Mesenchymal stem cell (in vitro differentiated cells and primary cell): ENCODE results near the gene SKOR2.

Experiments used
- DNase-seq: peaks from one replicate; pipeline ENCODE4 v3.0.0-alpha.2; 2013
- H2AFZ ChIP-seq: one replicate; pipeline ENCODE4 v1.6.1; 2013; ENCODE audit warnings: low read depth, mild to moderate bottlenecking, control low read depth, inconsistent platforms, low read length, moderate library complexity
- H2AK5ac ChIP-seq: 2 replicates; pipeline ENCODE4 v1.6.1; 2013; ENCODE audit warnings: low read length, moderate library complexity, mild to moderate bottlenecking, inconsistent platforms; ENCODE audit not compliant: severe bottlenecking
- H2BK120ac ChIP-seq: one replicate; pipeline ENCODE4 v1.6.1; 2013; ENCODE audit warnings: low read depth, mild to moderate bottlenecking, inconsistent platforms, low read length, moderate library complexity
- H2BK12ac ChIP-seq, 2 experiments: one replicate each; pipeline ENCODE4 v1.6.1; 2013; ENCODE audit warnings: inconsistent platforms in 2 of 2, low read length in 2 of 2, mild to moderate bottlenecking in 2 of 2, moderate library complexity in 2 of 2, control low read depth in 1 of 2
- H2BK15ac ChIP-seq: one replicate; pipeline ENCODE4 v1.6.1; 2013; ENCODE audit warnings: mild to moderate bottlenecking, low read depth, inconsistent platforms; ENCODE audit not compliant: poor library complexity, severe bottlenecking
- H2BK5ac ChIP-seq: 2 replicates; pipeline ENCODE4 v1.6.1; 2013; ENCODE audit warnings: low read depth, mild to moderate bottlenecking, low read length, control low read depth, inconsistent platforms; ENCODE audit not compliant: poor library complexity, severe bottlenecking
- H3K14ac ChIP-seq, 2 experiments: one replicate each; pipeline ENCODE4 v1.6.1; 2013; ENCODE audit warnings: inconsistent platforms in 2 of 2, low read length in 2 of 2, control low read depth in 1 of 2, mild to moderate bottlenecking in 1 of 2, moderate library complexity in 1 of 2
- H3K18ac ChIP-seq, 2 experiments: one replicate each; pipeline ENCODE4 v1.6.1; 2013; ENCODE audit warnings: inconsistent platforms in 2 of 2, low read length in 2 of 2, control low read depth in 1 of 2, low read depth in 1 of 2, mild to moderate bottlenecking in 1 of 2
- H3K23ac ChIP-seq, 2 experiments: one replicate each; pipeline ENCODE4 v1.6.1; 2013; ENCODE audit warnings: inconsistent platforms in 2 of 2, low read length in 2 of 2, mild to moderate bottlenecking in 2 of 2, moderate library complexity in 2 of 2, control low read depth in 1 of 2
- H3K27ac ChIP-seq: 2 replicates; pipeline ENCODE4 v1.5.1; 2013; ENCODE audit warnings: mild to moderate bottlenecking, moderate library complexity, low read length, control low read depth, inconsistent platforms; ENCODE audit not compliant: poor library complexity, severe bottlenecking
- H3K27me3 ChIP-seq, 2 experiments: 2 replicates each; pipeline versions ENCODE4 v1.6.1 to v1.7.0; 2013; ENCODE audit warnings: low read length in 2 of 2, mild to moderate bottlenecking in 2 of 2, moderate library complexity in 2 of 2, control low read depth in 1 of 2, inconsistent platforms in 1 of 2; ENCODE audit not compliant: control insufficient read depth in 1 of 2, insufficient read depth in 1 of 2
- H3K36me3 ChIP-seq, 2 experiments: 2 replicates each; pipeline versions ENCODE4 v1.6.1 to v1.7.0; 2013; ENCODE audit warnings: low read length in 2 of 2, control low read depth in 1 of 2, inconsistent platforms in 1 of 2, low read depth in 1 of 2, mild to moderate bottlenecking in 1 of 2; ENCODE audit not compliant: insufficient read depth in 2 of 2, control insufficient read depth in 1 of 2
- H3K4ac ChIP-seq, 2 experiments: one replicate each; pipeline ENCODE4 v1.6.1; 2013; ENCODE audit warnings: inconsistent platforms in 2 of 2, low read length in 2 of 2, mild to moderate bottlenecking in 2 of 2, moderate library complexity in 2 of 2, control low read depth in 1 of 2, low read depth in 1 of 2
- H3K4me1 ChIP-seq: 2 replicates; pipeline ENCODE4 v1.6.1; 2013; ENCODE audit warnings: low read depth, low read length, control low read depth; ENCODE audit not compliant: control insufficient read depth, insufficient read depth
- H3K4me2 ChIP-seq: 2 replicates; pipeline ENCODE4 v1.6.1; 2013; ENCODE audit warnings: low read length, mild to moderate bottlenecking, inconsistent platforms; ENCODE audit not compliant: poor library complexity, severe bottlenecking
- H3K4me3 ChIP-seq, 2 experiments: 2 replicates each; pipeline versions ENCODE4 v1.5.1 to v1.7.0; 2013; ENCODE audit warnings: low read length in 2 of 2, mild to moderate bottlenecking in 2 of 2, control low read depth in 1 of 2, low read depth in 1 of 2; ENCODE audit not compliant: insufficient read depth in 1 of 2
- H3K79me1 ChIP-seq: replicated peaks from 2 replicates; pipeline ENCODE4 v1.6.1; 2013; ENCODE audit warnings: mild to moderate bottlenecking, control low read depth, low read length, inconsistent platforms; ENCODE audit not compliant: poor library complexity, severe bottlenecking
- H3K9ac ChIP-seq: 2 replicates; pipeline ENCODE4 v1.7.0; 2013; ENCODE audit warnings: mild to moderate bottlenecking, low read length, moderate library complexity
- H3K9me3 ChIP-seq: 2 replicates; pipeline ENCODE4 v1.7.0; 2013; ENCODE audit warnings: mild to moderate bottlenecking, low read length; ENCODE audit not compliant: control insufficient read depth
- H4K8ac ChIP-seq: one replicate; pipeline ENCODE4 v1.6.1; 2013; ENCODE audit warnings: inconsistent platforms, mild to moderate bottlenecking, low read length, moderate library complexity
- H4K91ac ChIP-seq: one replicate; pipeline ENCODE4 v1.6.1; 2013; ENCODE audit warnings: mild to moderate bottlenecking, low read length, inconsistent platforms
- WGBS: methylation state at CpG from one replicate; pipeline ENCODE4 v1.1.7; 2013; ENCODE audit warnings: mixed read lengths; 5-methylcytosine and 5-hydroxymethylcytosine counted together

Gene SKOR2

DNA sequence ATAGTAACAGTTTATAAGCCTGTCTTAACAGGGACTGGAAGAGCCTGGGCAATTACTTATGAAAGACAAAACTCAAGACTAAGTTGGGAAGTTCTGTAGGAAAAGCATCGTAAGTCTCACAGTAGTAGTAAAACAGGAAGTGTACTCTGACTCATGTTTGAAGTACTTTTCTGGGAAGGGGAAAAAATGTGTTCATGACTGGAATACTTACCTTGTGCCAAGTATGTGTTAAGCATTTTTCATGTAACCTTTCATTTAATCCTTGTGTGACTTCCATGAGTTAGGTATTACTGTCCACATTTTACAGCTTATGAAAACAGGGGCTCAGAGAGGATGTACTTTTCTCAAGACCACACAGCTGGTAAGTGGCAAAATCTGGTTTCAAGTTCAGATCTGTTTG is 13.7 kb upstream of the SKOR2 start:
- Histone ChIP-seq H3K4me1 (peaks cover 8% of the 10 kb centered on the region), H3K23ac (no peak overlapping the region), H2BK12ac (no peak overlapping the region), H2BK120ac (no peak overlapping the region), H3K4me2 (no peak overlapping the region), H3K4me3 (no peak overlapping the region), H2AFZ (no peak overlapping the region), H3K9ac (no peak overlapping the region), H3K27ac (no peak overlapping the region), H3K18ac (no peak overlapping the region), H2BK5ac (no peak overlapping the region), H3K4ac (no peak overlapping the region), H4K91ac (no peak overlapping the region), H4K8ac (no peak overlapping the region), H3K14ac (no peak overlapping the region), H2AK5ac (no peak overlapping the region), H3K9me3 (no peaks in the 10 kb centered on the region), H3K27me3 (peaks cover 59 to 61% of the 10 kb centered on the region in 2 experiments), H3K79me1 (no peaks in the 10 kb centered on the region), H2BK15ac (no peak overlapping the region), H3K36me3 (no peaks in the 10 kb centered on the region)
- DNase-seq, result peak; percentile 19
- WGBS, result 3% methylated on average over 1 of the region's 1 CpG

DNA sequence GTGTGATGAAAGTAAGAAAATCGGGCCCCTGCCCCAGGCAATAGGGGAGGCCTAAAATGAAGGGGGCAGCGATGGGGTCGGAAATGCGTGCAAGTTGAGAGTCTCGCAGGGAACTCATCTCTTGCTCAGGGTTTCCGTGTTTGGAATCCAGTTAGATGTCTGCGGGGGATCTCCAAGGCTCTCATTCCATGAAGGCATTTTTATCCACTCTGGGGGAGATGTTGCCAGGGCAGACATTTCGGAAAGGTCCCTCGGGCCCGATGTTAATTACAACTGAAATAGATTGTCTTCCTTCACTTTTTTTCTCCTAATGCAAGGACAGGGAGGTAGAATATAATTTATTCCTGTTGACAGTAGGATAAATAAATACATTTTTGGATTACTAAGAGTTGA is 12.8 kb upstream of the SKOR2 start:
- Histone ChIP-seq H2BK12ac (no peak overlapping the region), H4K8ac (no peak overlapping the region), H3K79me1 (no peaks in the 10 kb centered on the region), H4K91ac (no peak overlapping the region), H3K4me3 (peak overlapping the region in 1 of 2 experiments; percentile 71), H3K27ac (no peak overlapping the region), H3K4ac (no peak overlapping the region), H3K9me3 (no peaks in the 10 kb centered on the region), H3K23ac (no peak overlapping the region), H2BK120ac (no peak overlapping the region), H2BK5ac (no peak overlapping the region), H3K4me1 (peaks cover 8% of the 10 kb centered on the region), H3K27me3 (peaks cover 68 to 70% of the 10 kb centered on the region in 2 experiments), H3K4me2 (no peak overlapping the region), H3K18ac (no peak overlapping the region), H2AK5ac (no peak overlapping the region), H3K9ac (peak overlapping the region; percentile 67), H2AFZ (no peak overlapping the region), H3K36me3 (no peaks in the 10 kb centered on the region), H3K14ac (no peak overlapping the region), H2BK15ac (no peak overlapping the region)
- WGBS, result 29% methylated on average over 9 of the region's 10 CpGs
- DNase-seq, result no peak

DNA sequence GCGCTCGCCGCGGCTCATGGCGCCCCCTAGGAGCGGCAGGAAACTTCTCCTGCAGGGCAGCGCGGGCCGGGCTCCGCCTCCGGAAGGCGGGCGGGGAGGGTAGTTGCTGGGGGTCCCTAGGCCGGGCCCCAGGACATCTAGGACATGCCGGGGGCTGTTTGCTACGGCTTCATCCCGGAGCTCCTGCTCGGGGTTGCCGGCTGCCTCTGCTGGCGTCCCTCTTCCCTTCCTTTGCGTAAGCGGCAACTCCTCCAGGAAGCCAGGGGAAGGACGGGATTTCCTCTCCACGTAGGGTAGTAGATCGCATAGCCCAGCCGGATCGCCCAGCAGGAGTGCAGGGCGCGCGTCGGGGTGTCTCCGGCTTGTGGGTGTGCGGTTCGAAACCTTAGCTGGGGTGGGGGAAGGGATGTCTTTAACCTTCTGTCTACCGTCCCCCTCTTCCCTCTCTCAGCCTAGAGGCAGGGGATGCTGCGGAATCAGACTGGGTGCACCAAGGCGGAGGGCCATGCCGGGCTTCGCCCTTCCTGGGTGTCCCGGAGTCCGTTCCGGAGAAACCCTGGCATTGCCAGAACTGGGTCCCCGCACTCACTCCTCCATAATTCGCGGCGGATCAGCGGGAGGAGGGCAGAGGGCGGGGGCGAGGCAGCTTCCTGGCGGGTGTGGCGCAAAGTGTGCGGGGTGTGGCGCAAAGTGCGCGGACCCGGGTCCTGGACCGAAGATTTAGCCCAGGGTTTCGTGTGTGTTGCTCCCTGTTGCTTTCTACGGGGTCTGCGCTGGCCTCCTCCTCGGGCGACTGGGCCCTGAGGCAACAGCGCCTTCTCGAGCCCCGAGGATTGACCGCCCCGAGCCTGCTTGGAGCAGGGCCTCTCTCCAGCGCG is 12.2 kb upstream of the SKOR2 start:
- H3K27ac ChIP-seq, result no peak overlapping the region
- H2BK5ac ChIP-seq, result no peak overlapping the region
- peaks cover 8% of the 10 kb centered on the region for H3K4me1 ChIP-seq

DNA sequence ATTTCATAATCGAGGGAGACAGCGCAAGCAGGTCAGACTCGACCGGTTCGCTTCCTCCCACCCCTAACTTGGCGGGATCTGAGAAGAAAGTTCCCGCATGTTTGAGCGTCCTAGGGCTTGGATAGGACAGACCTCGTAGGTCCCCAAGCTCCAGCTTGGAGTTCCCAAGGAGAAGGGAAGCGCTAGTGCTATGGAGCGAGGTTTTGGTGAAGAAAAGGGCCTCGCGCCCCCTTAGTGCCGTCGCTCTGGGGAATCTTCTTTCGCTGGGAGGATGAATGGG is 11.6 kb upstream of the SKOR2 start:
- no peaks in the 10 kb centered on the region for H3K36me3 ChIP-seq
- H3K4me3 ChIP-seq, result peak overlapping the region in 1 of 2 experiments; percentile 71
- H3K23ac ChIP-seq, result no peak overlapping the region
- no peak overlapping the region for H3K9ac ChIP-seq
- no peak overlapping the region for H3K14ac ChIP-seq
- no peaks in the 10 kb centered on the region for H3K79me1 ChIP-seq
- no peak overlapping the region for H2BK5ac ChIP-seq
- H2BK12ac ChIP-seq, result no peak overlapping the region
- no peak overlapping the region for H3K4ac ChIP-seq
- no peak overlapping the region for H4K8ac ChIP-seq
- H3K27me3 ChIP-seq, result peaks cover 76 to 82% of the 10 kb centered on the region in 2 experiments
- H2BK15ac ChIP-seq, result no peak overlapping the region
- H2BK120ac ChIP-seq, result no peak overlapping the region
- no peak overlapping the region for H3K18ac ChIP-seq
- H3K27ac ChIP-seq, result no peak overlapping the region
- H2AFZ ChIP-seq, result no peak overlapping the region
- no peaks in the 10 kb centered on the region for H3K9me3 ChIP-seq
- H2AK5ac ChIP-seq, result no peak overlapping the region
- no peak overlapping the region for H3K4me2 ChIP-seq
- no peak overlapping the region for H4K91ac ChIP-seq
- no peak for DNase-seq
- WGBS, result 3% methylated on average over 16 of the region's 16 CpGs
- H3K4me1 ChIP-seq, result peaks cover 8% of the 10 kb centered on the region

More for the DNA sequence above, 12.2 kb upstream of the SKOR2 start:
- H2AK5ac ChIP-seq, result no peak overlapping the region
- no peak overlapping the region for H2BK15ac ChIP-seq
- no peak overlapping the region for H4K91ac ChIP-seq
- no peak overlapping the region for H3K18ac ChIP-seq
- peak overlapping the region in 1 of 2 experiments; percentile 1 for H3K23ac ChIP-seq
- H3K9me3 ChIP-seq, result no peaks in the 10 kb centered on the region
- no peaks in the 10 kb centered on the region for H3K36me3 ChIP-seq
- H3K27me3 ChIP-seq, result peaks cover 74 to 76% of the 10 kb centered on the region in 2 experiments
- H2BK12ac ChIP-seq, result no peak overlapping the region
- H3K4me3 ChIP-seq, result peak overlapping the region in 1 of 2 experiments; percentile 71
- H4K8ac ChIP-seq, result no peak overlapping the region
- no peak overlapping the region for H3K4me2 ChIP-seq
- no peak overlapping the region for H3K4ac ChIP-seq
- no peak overlapping the region for H2BK120ac ChIP-seq
- no peak overlapping the region for H3K14ac ChIP-seq
- peak overlapping the region; percentile 67 for H3K9ac ChIP-seq
- H3K79me1 ChIP-seq, result no peaks in the 10 kb centered on the region
- DNase-seq, result no peak
- H2AFZ ChIP-seq, result no peak overlapping the region
- WGBS, result 3% methylated on average over 54 of the region's 69 CpGs
